SU-DHL-6 (cell line): Measurements from ENCODE around the gene SOX10.

Experiments used
- H2AFZ ChIP-seq: fragments of 200-600 bp; sonication (generic); 2 replicates; pipeline ENCODE4 v1.6.1; 2014; ENCODE audit warnings: low read depth, mild to moderate bottlenecking, moderate library complexity, mixed read lengths, antibody characterized with exemption, low read length; ENCODE audit not compliant: severe bottlenecking
- H3F3A ChIP-seq: fragments of 200-600 bp; shearing (Covaris generic); 2 replicates; pipeline ENCODE4 v1.6.0; 2016; ENCODE audit warnings: antibody characterized with exemption, mild to moderate bottlenecking; ENCODE audit not compliant: insufficient read depth
- H3K27ac ChIP-seq: fragments of 200-600 bp; sonication (generic); 2 replicates; pipeline ENCODE4 v1.5.1; 2016; ENCODE audit warnings: low read depth, mild to moderate bottlenecking, low read length, moderate library complexity, mixed read lengths
- H3K27me3 ChIP-seq: fragments of 200-600 bp; sonication (generic), shearing (Covaris generic); 2 replicates; pipeline ENCODE4 v1.6.0; 2014; ENCODE audit warnings: mild to moderate bottlenecking, low read length
- H3K36me3 ChIP-seq: fragments of 200-600 bp; sonication (generic); 2 replicates; pipeline ENCODE4 v1.6.1; 2014; ENCODE audit warnings: mild to moderate bottlenecking, low read length, mixed read lengths
- H3K4me2 ChIP-seq: fragments of 300-600, 200-600 bp; shearing (Covaris generic), sonication (generic); 2 replicates; pipeline ENCODE4 v1.6.0; 2014; ENCODE audit warnings: low read length, low read depth, mild to moderate bottlenecking; ENCODE audit not compliant: poor library complexity, severe bottlenecking
- H3K4me3 ChIP-seq: fragments of 200-600 bp; sonication (generic); 2 replicates; pipeline ENCODE4 v1.5.1; 2014; ENCODE audit warnings: antibody characterized with exemption, low read length, mild to moderate bottlenecking, mixed read lengths; ENCODE audit not compliant: insufficient read depth, poor library complexity, severe bottlenecking
- H3K79me2 ChIP-seq: fragments of 200-600 bp; sonication (generic); 2 replicates; pipeline ENCODE4 v1.6.1; 2014; ENCODE audit warnings: mild to moderate bottlenecking, low read length, moderate library complexity; ENCODE audit not compliant: insufficient read depth
- H3K9ac ChIP-seq: fragments of 200-600 bp; sonication (generic); 2 replicates; pipeline ENCODE4 v1.7.0; 2014; ENCODE audit warnings: mild to moderate bottlenecking, low read length
- H3K9me2 ChIP-seq: fragments of 200-600 bp; sonication (generic); replicated peaks from 2 replicates; pipeline ENCODE4 v1.6.1; 2014; ENCODE audit warnings: low read length; ENCODE audit not compliant: insufficient read depth
- H3K9me3 ChIP-seq: fragments of 200-600 bp; sonication (generic); 2 replicates; pipeline ENCODE4 v1.6.1; 2014; ENCODE audit warnings: low read length, mixed read lengths; ENCODE audit not compliant: insufficient read depth
- H4K20me1 ChIP-seq: fragments of 200-600 bp; sonication (generic); 2 replicates; pipeline ENCODE4 v1.6.1; 2014; ENCODE audit warnings: low read depth, mild to moderate bottlenecking, antibody characterized with exemption, low read length, moderate library complexity, mixed read lengths
- CTCF ChIP-seq: fragments of 200-600 bp; sonication (generic); IDR thresholded peaks from one replicate; pipeline ENCODE4 v1.5.1; 2017; ENCODE audit warnings: antibody characterized with exemption, mild to moderate bottlenecking, low read length, moderate library complexity; ENCODE audit not compliant: insufficient read depth, poor library complexity, severe bottlenecking
- EZH2phosphoT487 ChIP-seq: fragments of 200-600 bp; sonication (generic), shearing (Covaris generic); conservative IDR thresholded peaks from 2 replicates; pipeline ENCODE4 v1.6.1; 2018; ENCODE audit warnings: mild to moderate bottlenecking, antibody characterized with exemption, low read length, moderate library complexity, mixed read lengths

Gene SOX10

GRCh38 chr22:37991731-37992442 lies 7.5 kb upstream of the SOX10 start:
- Histone ChIP-seq H3K9me2 (no peaks in the 10 kb centered on the region), H3K79me2 (no peaks in the 10 kb centered on the region), H3K36me3 (no peaks in the 10 kb centered on the region), H4K20me1 (no peaks in the 10 kb centered on the region), H3K9me3 (no peaks in the 10 kb centered on the region), H3K4me2 (no peak overlapping the region), H3K9ac (no peak overlapping the region), H2AFZ (no peak overlapping the region), H3F3A (no peaks in the 10 kb centered on the region), H3K27me3 (no peaks in the 10 kb centered on the region), H3K4me3 (no peak overlapping the region), H3K27ac (no peak overlapping the region)
- TF ChIP-seq CTCF (no peak), EZH2phosphoT487 (no peak)

GRCh38 chr22:37990862-37991261 lies 6.5 kb upstream of the SOX10 start:
- H3K79me2 ChIP-seq: no peaks in the 10 kb centered on the region
- no peaks in the 10 kb centered on the region for H3F3A ChIP-seq
- H3K9ac ChIP-seq: no peak overlapping the region
- no peak overlapping the region for H3K4me3 ChIP-seq
- no peaks in the 10 kb centered on the region for H4K20me1 ChIP-seq
- H3K27me3 ChIP-seq: no peaks in the 10 kb centered on the region
- no peak overlapping the region for H2AFZ ChIP-seq
- no peaks in the 10 kb centered on the region for H3K9me2 ChIP-seq
- no peaks in the 10 kb centered on the region for H3K36me3 ChIP-seq
- no peaks in the 10 kb centered on the region for H3K9me3 ChIP-seq
- no peak overlapping the region for H3K4me2 ChIP-seq
- no peak overlapping the region for H3K27ac ChIP-seq
- no peak for TF ChIP-seq CTCF
- no peak for TF ChIP-seq EZH2phosphoT487

GRCh38 chr22:37990301-37990700 lies 5.9 kb upstream of the SOX10 start:
- TF ChIP-seq CTCF (no peak), EZH2phosphoT487 (no peak)

More at GRCh38 chr22:37990301-37990700, 5.9 kb upstream of the SOX10 start:
- no peak overlapping the region for H3K9ac ChIP-seq
- H3K79me2 ChIP-seq: no peaks in the 10 kb centered on the region
- H3K36me3 ChIP-seq: no peaks in the 10 kb centered on the region
- no peak overlapping the region for H3K27ac ChIP-seq
- no peaks in the 10 kb centered on the region for H3K9me2 ChIP-seq
- no peak overlapping the region for H2AFZ ChIP-seq
- H3K9me3 ChIP-seq: no peaks in the 10 kb centered on the region
- H3K4me2 ChIP-seq: no peak overlapping the region
- no peaks in the 10 kb centered on the region for H3F3A ChIP-seq
- H3K4me3 ChIP-seq: no peak overlapping the region
- H4K20me1 ChIP-seq: no peaks in the 10 kb centered on the region
- H3K27me3 ChIP-seq: no peaks in the 10 kb centered on the region
